T-cell (primary cell): ENCODE data around the gene ST6GAL1. TPM values are rescaled to one million over a fixed set of nuclear protein-coding genes. Genes with fewer than 3 reads are reported as not detected.

Source experiments
- ATAC-seq, 4 experiments: fragments of 200-7000 bp in 3 of 4; fragments of 150-1000 bp in 1 of 4; cut with Tn5 transposase; replicated peaks in 1 of 4; 1 replicate in 3 of 4; 2 replicates in 1 of 4; pipeline ENCODE4 v1.10.0; 2021; ENCODE audit warnings: moderate library complexity in 3 of 4, mild to moderate bottlenecking in 2 of 4, moderate number of reproducible peaks in 1 of 4
- CTCF ChIA-PET, 2 donors: fragments of 300-600 bp; sonication (Branson Sonifier 250); formaldehyde crosslinking; loops; one replicate each; lab custom pipeline; 2022; ENCODE audit warnings: antibody characterized with exemption in 2 of 2; lab: Charles Lee
- POLR2A ChIA-PET, 2 donors: fragments of 300-600 bp; sonication (Branson Sonifier 250); formaldehyde crosslinking; loops; one replicate each; lab custom pipeline; 2022; ENCODE audit warnings: antibody characterized with exemption in 2 of 2; lab: Charles Lee
- DNase-seq, 35 experiments: peaks; one replicate each; pipeline versions ENCODE4 v3.0.0 to v3.0.0-alpha.2; 2013 to 2023
- H3K27ac ChIP-seq: one replicate; pipeline ENCODE4 v1.5.1; 2013; ENCODE audit warnings: low read length
- H3K27me3 ChIP-seq, 2 experiments: replicated peaks in 1 of 2; 1 replicate in 1 of 2; 2 replicates in 1 of 2; pipeline versions ENCODE4 v1.6.1 to v1.7.0; 2013; ENCODE audit warnings: low read length in 1 of 2, mixed read lengths in 1 of 2; ENCODE audit not compliant: control insufficient read depth in 2 of 2, insufficient read depth in 2 of 2; ENCODE audit errors: extremely low read depth in 1 of 2
- H3K36me3 ChIP-seq, 2 donors: 1 replicate in 1 of 2; 2 replicates in 1 of 2; pipeline versions ENCODE4 v1.6.1 to v1.7.0; 2013; ENCODE audit warnings: low read length in 1 of 2; ENCODE audit not compliant: control insufficient read depth in 2 of 2, insufficient read depth in 1 of 2; ENCODE audit errors: extremely low read depth in 1 of 2
- H3K4me1 ChIP-seq, 2 experiments: 1 replicate in 1 of 2; 2 replicates in 1 of 2; pipeline versions ENCODE4 v1.6.1 to v1.7.0; 2013; ENCODE audit warnings: low read length in 2 of 2, mixed read lengths in 1 of 2; ENCODE audit not compliant: insufficient read depth in 2 of 2, control insufficient read depth in 1 of 2; ENCODE audit errors: extremely low read depth in 1 of 2
- H3K4me3 ChIP-seq, 2 donors: 1 replicate in 1 of 2; 2 replicates in 1 of 2; pipeline versions ENCODE4 v1.5.1 to v1.7.0; 2013; ENCODE audit warnings: mild to moderate bottlenecking in 2 of 2, low read length in 1 of 2, moderate library complexity in 1 of 2; ENCODE audit not compliant: control insufficient read depth in 1 of 2; ENCODE audit errors: extremely low read depth in 1 of 2
- H3K9me3 ChIP-seq: 2 replicates; pipeline ENCODE4 v1.7.0; 2013
- H3K27ac Mint-ChIP-seq, 2 donors: one replicate each; pipeline ENCODE4 v1.8.0; 2020 to 2021; ENCODE audit warnings: mild to moderate bottlenecking in 2 of 2, mixed read lengths in 2 of 2
- H3K27me3 Mint-ChIP-seq, 2 donors: one replicate each; pipeline ENCODE4 v1.8.0; 2021 to 2022; ENCODE audit warnings: mixed read lengths in 2 of 2
- H3K36me3 Mint-ChIP-seq: one replicate; pipeline ENCODE4 v1.8.0; 2021; ENCODE audit warnings: mixed read lengths
- H3K4me1 Mint-ChIP-seq, 3 donors: one replicate each; pipeline ENCODE4 v1.8.0; 2020 to 2022; ENCODE audit warnings: mixed read lengths in 3 of 3, mild to moderate bottlenecking in 1 of 3
- H3K4me3 Mint-ChIP-seq, 3 donors: one replicate each; pipeline ENCODE4 v1.8.0; 2020 to 2022; ENCODE audit warnings: mild to moderate bottlenecking in 3 of 3, mixed read lengths in 3 of 3, moderate library complexity in 3 of 3
- H3K9me3 Mint-ChIP-seq, 3 donors: one replicate each; pipeline ENCODE4 v1.8.0; 2020 to 2022; ENCODE audit warnings: mixed read lengths in 3 of 3
- WGBS: methylation state at CpG from one replicate; pipeline ENCODE4 v1.1.5; 2013; ENCODE audit warnings: missing lambda C conversion rate; ENCODE audit not compliant: insufficient coverage; 5-methylcytosine and 5-hydroxymethylcytosine counted together
- total RNA-seq, 35 experiments: library from RNA in 6 of 35; stranded (reverse) in 6 of 35; fragments of 120-200 nt in 1 of 35; gene quantifications; one replicate each; pipeline versions ENCODE4 v1.2.1 to v1.2.4 and lab custom pipeline; 2013 to 2026

Gene ST6GAL1
- total RNA-seq, 5 donors from 2014 or later (not counting 1 experiment from before 2014, with no cell fraction given): 148 to 237 (median 212) TPM

DNA sequence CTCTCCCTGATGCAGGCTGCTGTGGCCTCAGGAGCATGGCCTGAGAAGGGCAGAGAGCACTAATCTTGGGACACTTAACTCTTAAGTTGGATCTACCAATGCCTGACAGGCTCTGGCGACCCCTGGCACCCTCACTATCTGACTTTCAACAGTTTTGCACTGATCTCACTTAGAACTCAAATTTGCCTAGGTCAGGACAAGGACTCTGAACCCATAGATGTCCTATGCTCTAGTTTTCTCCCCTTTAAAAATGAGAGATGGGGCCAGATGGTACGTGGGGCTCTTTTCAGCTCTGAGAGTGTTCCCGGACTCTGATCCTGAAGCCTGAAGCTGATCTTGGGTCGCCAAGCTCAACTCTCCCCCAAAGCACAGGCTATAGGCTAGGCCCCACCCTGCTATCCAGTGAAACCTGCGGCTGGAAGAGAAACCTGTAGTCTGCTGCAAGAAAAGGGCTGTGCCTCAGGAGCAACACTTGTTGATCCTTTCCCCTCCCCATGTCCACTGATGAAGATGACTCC lies 143.3 kb downstream of the ST6GAL1 start:
- no peak overlapping the region for H3K4me3 ChIP-seq
- CTCF ChIA-PET: interaction anchor here in 1 of 2 donors (0.6 kb wide), 1 partner anchor 68 kb away, joined by 3 read pairs; no protein-coding TSS in a partner anchor
- Mint-ChIP-seq H3K4me1 (peaks cover 25 to 26% (median 26%) of the 10 kb centered on the region in 3 donors), H3K4me3 (no peak overlapping the region), H3K27me3 (no peaks in the 10 kb centered on the region), H3K27ac (peak overlapping the region; percentile 15 to 64), H3K36me3 (peaks cover 70% of the 10 kb centered on the region), H3K9me3 (peaks cover 0 to 4% (median 0%) of the 10 kb centered on the region in 3 donors)
- DNase-seq: no peak
- no peaks in the 10 kb centered on the region for H3K27me3 ChIP-seq
- H3K9me3 ChIP-seq: no peaks in the 10 kb centered on the region
- no peak for ATAC-seq
- H3K4me1 ChIP-seq: no peaks in the 10 kb centered on the region
- peaks cover 15 to 95% of the 10 kb centered on the region in 2 donors for H3K36me3 ChIP-seq
- POLR2A ChIA-PET: no interaction called here
- no peak overlapping the region for H3K27ac ChIP-seq
- WGBS: 100% methylated on average over 2 of the region's 5 CpGs

DNA sequence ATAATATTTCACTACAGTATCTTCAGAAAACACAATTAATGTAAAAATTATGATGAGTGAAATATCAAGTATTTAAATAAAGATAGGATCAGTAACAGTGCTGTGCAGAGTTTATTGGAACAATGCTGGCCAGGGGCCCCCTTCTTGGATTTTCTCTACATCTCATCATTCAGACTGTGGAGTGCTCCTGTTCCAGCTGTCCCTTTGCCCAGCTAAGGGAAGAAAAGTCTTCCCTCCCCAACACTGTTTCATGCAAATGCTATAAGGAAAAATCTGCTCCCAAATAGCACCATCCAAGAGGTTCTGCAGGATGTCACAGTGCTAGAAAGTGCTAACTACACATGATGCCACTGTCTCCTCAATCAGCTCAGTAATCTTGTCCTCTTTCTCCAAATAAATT lies 144.5 kb downstream of the ST6GAL1 start:
- no peaks in the 10 kb centered on the region for H3K27me3 ChIP-seq
- H3K4me3 ChIP-seq: no peak overlapping the region
- H3K9me3 ChIP-seq: no peaks in the 10 kb centered on the region
- DNase-seq: no peak
- ChIA-PET CTCF (no interaction called here), POLR2A (no interaction called here)
- peaks cover 17 to 18% (median 17%) of the 10 kb centered on the region in 3 donors for H3K4me1 Mint-ChIP-seq
- H3K27ac Mint-ChIP-seq: peak overlapping the region; percentile 19 to 56
- H3K36me3 ChIP-seq: peaks cover 12 to 94% of the 10 kb centered on the region in 2 donors
- H3K27ac ChIP-seq: no peak overlapping the region
- no peaks in the 10 kb centered on the region for H3K27me3 Mint-ChIP-seq
- H3K4me1 ChIP-seq: no peaks in the 10 kb centered on the region
- H3K4me3 Mint-ChIP-seq: no peak overlapping the region
- peaks cover 0 to under 1% (median 0%) of the 10 kb centered on the region in 3 donors for H3K9me3 Mint-ChIP-seq
- peaks cover 65% of the 10 kb centered on the region for H3K36me3 Mint-ChIP-seq
- no peak for ATAC-seq

DNA sequence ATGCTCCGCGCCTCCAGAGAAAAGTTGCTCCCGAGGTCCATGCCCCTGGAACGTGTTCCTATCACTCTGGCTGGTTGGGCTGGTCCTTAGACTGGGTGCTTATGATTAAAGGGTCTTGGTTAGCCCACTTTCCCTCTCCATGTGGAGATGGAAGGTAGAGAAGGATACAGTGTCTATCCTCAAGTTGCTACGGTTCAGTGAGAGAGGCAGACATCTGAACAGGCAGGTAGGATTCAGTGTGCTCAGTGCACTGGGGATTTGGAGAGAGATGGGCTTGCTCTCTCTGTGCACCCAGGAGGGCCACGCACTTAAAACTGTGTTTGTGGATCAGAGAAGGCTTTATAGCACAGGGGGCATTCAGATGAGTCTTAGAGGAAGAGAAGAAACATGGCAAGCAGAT lies 146.0 kb downstream of the ST6GAL1 start:
- no peaks in the 10 kb centered on the region for H3K9me3 ChIP-seq
- Mint-ChIP-seq H3K4me1 (peaks cover 7 to 10% (median 9%) of the 10 kb centered on the region in 3 donors), H3K4me3 (no peak overlapping the region), H3K27me3 (no peaks in the 10 kb centered on the region), H3K27ac (peak overlapping the region; percentile 53 to 76), H3K36me3 (peaks cover 57% of the 10 kb centered on the region), H3K9me3 (no peaks in the 10 kb centered on the region)
- ChIA-PET CTCF (interaction anchor here in 1 of 2 donors (1.4 kb wide), 1 partner anchor 227 kb away, joined by 3 read pairs; no protein-coding TSS in a partner anchor), POLR2A (no interaction called here)
- H3K36me3 ChIP-seq: peaks cover 12 to 81% of the 10 kb centered on the region in 2 donors
- H3K4me3 ChIP-seq: no peak overlapping the region
- DNase-seq (no peak), ATAC-seq (no peak)
- no peaks in the 10 kb centered on the region for H3K4me1 ChIP-seq
- no peak overlapping the region for H3K27ac ChIP-seq
- WGBS: 100% methylated on average over 2 of the region's 6 CpGs
- no peaks in the 10 kb centered on the region for H3K27me3 ChIP-seq

DNA sequence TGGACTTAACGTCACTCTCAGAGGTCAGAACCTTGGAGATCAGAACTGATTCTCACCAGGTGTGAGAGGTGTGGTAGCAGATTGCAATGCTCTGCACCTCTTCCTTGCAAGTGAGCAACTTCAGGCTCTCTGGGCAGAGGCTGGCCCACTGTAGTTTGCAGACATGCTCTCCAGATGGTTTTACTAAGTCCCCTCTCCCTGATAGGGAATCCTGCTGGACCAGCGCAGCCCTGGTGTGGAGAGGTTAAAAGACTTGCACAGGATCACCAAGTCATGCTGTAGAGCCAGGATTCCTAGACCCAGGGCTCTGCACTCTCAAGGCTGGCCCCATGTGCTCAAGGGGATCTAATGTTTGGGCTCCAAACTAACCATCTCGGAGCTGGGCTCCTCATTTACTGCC lies 146.8 kb downstream of the ST6GAL1 start:
- Mint-ChIP-seq H3K27ac (peak overlapping the region in 1 of 2 donors; percentile 72), H3K4me3 (no peak overlapping the region), H3K9me3 (no peaks in the 10 kb centered on the region), H3K27me3 (no peaks in the 10 kb centered on the region), H3K4me1 (peaks cover 7% of the 10 kb centered on the region in 3 donors), H3K36me3 (peaks cover 56% of the 10 kb centered on the region)
- DNase-seq (no peak), ATAC-seq (no peak)
- no peaks in the 10 kb centered on the region for H3K4me1 ChIP-seq
- no peak overlapping the region for H3K27ac ChIP-seq
- no peak overlapping the region for H3K4me3 ChIP-seq
- peaks cover 12 to 75% of the 10 kb centered on the region in 2 donors for H3K36me3 ChIP-seq
- no peaks in the 10 kb centered on the region for H3K9me3 ChIP-seq
- CTCF ChIA-PET: interaction anchor here (1.0 to 1.4 kb wide), 2 partner anchors 11 to 228 kb away, joined by 3 read pairs; no protein-coding TSS in a partner anchor
- WGBS: 86% methylated on average over 1 of the region's 3 CpGs
- POLR2A ChIA-PET: interaction anchor here in 1 of 2 donors (0.6 kb wide), 2 partner anchors 25 to 132 kb away, joined by 4 to 6 read pairs; no protein-coding TSS in a partner anchor
- no peaks in the 10 kb centered on the region for H3K27me3 ChIP-seq

DNA sequence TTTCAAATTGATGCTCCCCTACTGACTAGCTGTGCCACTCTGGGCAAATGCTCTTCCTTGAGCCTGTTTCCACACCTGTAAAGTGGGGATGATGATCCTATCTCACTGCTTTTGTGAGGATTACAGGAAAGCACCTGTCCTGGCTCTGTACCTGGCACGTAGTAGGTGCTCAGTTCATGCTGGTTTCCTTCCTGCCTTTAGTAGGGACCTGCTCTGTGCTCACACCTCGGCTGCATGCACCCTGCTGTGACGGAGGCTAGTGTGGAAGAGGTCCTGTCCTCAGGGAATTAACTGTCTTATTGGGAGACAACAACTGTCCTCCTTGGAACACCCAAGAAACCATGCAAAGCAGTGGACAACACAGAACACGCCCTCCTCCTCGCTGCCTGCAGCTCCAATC lies 147.2 kb downstream of the ST6GAL1 start:
- H3K4me1 Mint-ChIP-seq: peaks cover 5 to 7% (median 5%) of the 10 kb centered on the region in 3 donors
- Histone ChIP-seq H3K4me3 (no peak overlapping the region), H3K27me3 (no peaks in the 10 kb centered on the region), H3K27ac (no peak overlapping the region), H3K36me3 (peaks cover 12 to 71% of the 10 kb centered on the region in 2 donors), H3K9me3 (no peaks in the 10 kb centered on the region), H3K4me1 (no peaks in the 10 kb centered on the region)
- ChIA-PET POLR2A (no interaction called here), CTCF (interaction anchor here (1.0 to 1.4 kb wide), 2 partner anchors 12 to 228 kb away, joined by 3 read pairs; no protein-coding TSS in a partner anchor)
- H3K27ac Mint-ChIP-seq: no peak overlapping the region
- peaks cover 56% of the 10 kb centered on the region for H3K36me3 Mint-ChIP-seq
- DNase-seq: no peak
- no peak overlapping the region for H3K4me3 Mint-ChIP-seq
- no peaks in the 10 kb centered on the region for H3K27me3 Mint-ChIP-seq
- no peak for ATAC-seq
- H3K9me3 Mint-ChIP-seq: no peaks in the 10 kb centered on the region
- WGBS: 88% methylated on average over 3 of the region's 5 CpGs

DNA sequence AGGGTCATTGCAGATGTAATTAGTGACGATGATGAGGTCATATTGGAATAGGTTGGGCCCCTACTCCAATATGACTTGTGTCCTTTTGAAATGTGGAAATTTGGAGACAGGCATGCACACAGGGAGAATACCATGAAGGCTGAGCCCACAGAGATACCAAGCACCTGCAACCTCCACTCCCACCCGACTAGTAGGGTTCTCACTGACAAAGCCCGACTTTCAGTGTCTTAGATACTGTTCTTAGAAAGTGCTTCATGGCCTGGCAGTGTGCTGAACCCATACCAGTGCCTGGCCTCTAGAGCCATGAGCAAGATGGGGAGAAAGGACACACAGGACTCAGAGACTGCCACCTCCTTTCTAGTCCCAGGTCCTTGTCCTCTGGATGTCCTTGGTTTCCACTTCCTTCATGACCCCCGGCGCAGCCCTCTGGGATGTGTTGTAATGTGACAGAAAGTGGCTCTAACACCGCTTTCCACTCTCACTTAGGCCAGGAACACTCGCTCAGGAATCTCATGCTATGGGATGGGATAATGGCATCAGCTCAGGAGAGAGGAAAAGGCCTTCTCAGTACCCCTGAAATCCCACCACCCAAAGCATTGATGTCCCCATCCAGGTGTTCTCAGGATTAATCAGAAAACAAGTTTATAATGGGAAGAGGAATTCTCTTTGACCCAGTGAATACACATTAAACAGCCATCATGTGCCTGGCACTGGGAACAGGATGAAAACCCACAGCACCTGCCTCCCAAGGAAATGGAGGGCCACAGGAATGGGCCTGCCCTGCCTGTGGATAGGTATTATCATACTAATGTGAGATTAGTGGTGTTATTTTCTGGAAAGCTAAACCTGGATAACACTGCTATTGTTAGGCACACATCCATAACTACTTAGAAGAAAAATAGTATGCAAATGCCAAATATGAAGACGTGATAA lies 149.0 kb downstream of the ST6GAL1 start:
- H3K4me3 ChIP-seq: no peak overlapping the region
- H3K36me3 Mint-ChIP-seq: peaks cover 41% of the 10 kb centered on the region
- H3K27me3 ChIP-seq: no peaks in the 10 kb centered on the region
- H3K4me3 Mint-ChIP-seq: no peak overlapping the region
- H3K27ac ChIP-seq: no peak overlapping the region
- DNase-seq (no peak), ATAC-seq (no peak)
- H3K4me1 ChIP-seq: no peaks in the 10 kb centered on the region
- CTCF ChIA-PET: no interaction called here
- peak overlapping the region; percentile 27 to 68 for H3K27ac Mint-ChIP-seq
- no peaks in the 10 kb centered on the region for H3K9me3 ChIP-seq
- H3K9me3 Mint-ChIP-seq: no peaks in the 10 kb centered on the region
- 90% methylated on average over 2 of the region's 8 CpGs for WGBS
- H3K36me3 ChIP-seq: peaks cover 9 to 52% of the 10 kb centered on the region in 2 donors
- peaks cover 8 to 12% (median 9%) of the 10 kb centered on the region in 3 donors for H3K4me1 Mint-ChIP-seq
- H3K27me3 Mint-ChIP-seq: no peaks in the 10 kb centered on the region
- POLR2A ChIA-PET: no interaction called here
